Measurements from ENCODE around the gene ITGB1BP1.

DNA sequence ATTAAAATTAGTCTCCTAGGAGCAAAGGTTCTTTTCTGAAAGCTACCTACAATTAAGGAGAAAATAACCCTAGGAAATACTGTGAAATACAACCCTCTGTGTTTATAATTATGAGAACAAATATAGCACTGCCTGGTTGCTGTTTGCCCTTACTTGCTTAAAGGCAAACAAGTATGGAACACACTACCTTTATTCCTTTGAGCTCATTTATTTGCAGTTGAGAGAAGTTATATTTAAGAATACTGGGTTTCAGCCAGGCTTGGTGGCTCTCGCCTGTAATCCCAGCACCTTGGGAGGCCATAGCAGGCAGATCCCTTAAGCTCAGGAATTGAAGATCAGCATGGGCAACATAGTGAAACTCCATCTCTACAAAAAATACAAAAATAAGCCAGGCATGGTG lies 27.9 kb upstream of the ITGB1BP1 start:
- no peak for TF ChIP-seq EZH2 (IDR thresholded peaks at IDR 0.05; ENCODE audit: borderline replicate concordance, low read length)
- no peak for TF ChIP-seq CTCF (IDR thresholded peaks at IDR 0.05; ENCODE audit: low read length)

Data from OCI-LY1 (cell line).